ENCODE results near the gene ROCK2. TPM values are rescaled to one million over a fixed set of nuclear protein-coding genes. Genes with fewer than 3 reads are reported as not detected.

Gene ROCK2
- total and polyA plus RNA-seq, 2 of the 13 experiments (the other 11 are each of a cell fraction or from before 2014, with no cell fraction given): 38.1 to 119 TPM

- no peak for TF ChIP-seq CHD2 (IDR thresholded peaks at IDR 0.05; ENCODE audit: low read depth, low read length)
- no peak; the same call in 1 of the 2 replicates for TF ChIP-seq HMG20A (CRISPR knock-in tag; IDR thresholded peaks at IDR 0.05; ENCODE audit: borderline replicate concordance)
- TF ChIP-seq, protein P1, sequence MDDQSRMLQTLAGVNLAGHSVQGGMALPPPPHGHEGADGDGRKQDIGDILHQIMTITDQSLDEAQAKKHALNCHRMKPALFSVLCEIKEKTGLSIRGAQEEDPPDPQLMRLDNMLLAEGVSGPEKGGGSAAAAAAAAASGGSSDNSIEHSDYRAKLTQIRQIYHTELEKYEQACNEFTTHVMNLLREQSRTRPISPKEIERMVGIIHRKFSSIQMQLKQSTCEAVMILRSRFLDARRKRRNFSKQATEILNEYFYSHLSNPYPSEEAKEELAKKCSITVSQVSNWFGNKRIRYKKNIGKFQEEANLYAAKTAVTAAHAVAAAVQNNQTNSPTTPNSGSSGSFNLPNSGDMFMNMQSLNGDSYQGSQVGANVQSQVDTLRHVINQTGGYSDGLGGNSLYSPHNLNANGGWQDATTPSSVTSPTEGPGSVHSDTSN (CRISPR knock-in tag; IDR thresholded peaks at IDR 0.05; ENCODE audit: borderline replicate concordance): no peak
- no peak for TF ChIP-seq ZNF724P (CRISPR knock-in tag; IDR thresholded peaks at IDR 0.05; ENCODE audit: borderline replicate concordance)
- no peak for TF ChIP-seq PRDM15 (CRISPR knock-in tag; IDR thresholded peaks at IDR 0.05)
- TF ChIP-seq ZKSCAN1 (IDR thresholded peaks at IDR 0.05; ENCODE audit: low read length): no peak
- TF ChIP-seq ESRRA (CRISPR knock-in tag; IDR thresholded peaks at IDR 0.05; ENCODE audit: low read depth): peak; percentile 96
- no peak for TF ChIP-seq SIN3B (IDR thresholded peaks at IDR 0.05; ENCODE audit: low read length)
- no peak for TF ChIP-seq ZNF230 (CRISPR knock-in tag; IDR thresholded peaks at IDR 0.05)
- TF ChIP-seq FOXC1 (CRISPR knock-in tag; IDR thresholded peaks at IDR 0.05; ENCODE audit: borderline replicate concordance): no peak; the same call in 1 of the 2 replicates
- TF ChIP-seq KLF9 (CRISPR knock-in tag; IDR thresholded peaks at IDR 0.05; ENCODE audit: low read depth): no peak
- no peak for TF ChIP-seq ZSCAN30 (CRISPR knock-in tag; IDR thresholded peaks at IDR 0.05)
- no peak; the same call in 1 of the 2 replicates for TF ChIP-seq ISL2 (CRISPR knock-in tag; IDR thresholded peaks at IDR 0.05)
- peak; percentile 63; the same call in 1 of the 2 replicates for TF ChIP-seq GATA4 (IDR thresholded peaks at IDR 0.05; ENCODE audit: borderline replicate concordance, low read depth)
- peak; percentile 83; the same call in 1 of the 2 replicates for TF ChIP-seq ZBTB4 (CRISPR knock-in tag; IDR thresholded peaks at IDR 0.05; ENCODE audit: borderline replicate concordance)
- TF ChIP-seq HNRNPUL1 (IDR thresholded peaks at IDR 0.05; ENCODE audit: low read depth, low read length): no peak
- TF ChIP-seq HNF1B (CRISPR knock-in tag; IDR thresholded peaks at IDR 0.05): no peak
- no peak for TF ChIP-seq SOX13 (IDR thresholded peaks at IDR 0.05)
- peak in 1 of 2 experiments; percentile 68; a peak in 2 of 4 replicates for TF ChIP-seq SOX13 (CRISPR knock-in tag; conservative IDR thresholded peaks at IDR 0.05 in 1 of 2, IDR thresholded peaks at IDR 0.05 in 1 of 2)
- TF ChIP-seq REL (CRISPR knock-in tag; conservative IDR thresholded peaks at IDR 0.05): no peak
Measured at GRCh38 chr2:11355194-11356053, 11.0 kb upstream of the ROCK2 start (continued).

Data from HepG2 (cell line).